ENCODE results near the gene C1R.

Gene C1R

DNA sequence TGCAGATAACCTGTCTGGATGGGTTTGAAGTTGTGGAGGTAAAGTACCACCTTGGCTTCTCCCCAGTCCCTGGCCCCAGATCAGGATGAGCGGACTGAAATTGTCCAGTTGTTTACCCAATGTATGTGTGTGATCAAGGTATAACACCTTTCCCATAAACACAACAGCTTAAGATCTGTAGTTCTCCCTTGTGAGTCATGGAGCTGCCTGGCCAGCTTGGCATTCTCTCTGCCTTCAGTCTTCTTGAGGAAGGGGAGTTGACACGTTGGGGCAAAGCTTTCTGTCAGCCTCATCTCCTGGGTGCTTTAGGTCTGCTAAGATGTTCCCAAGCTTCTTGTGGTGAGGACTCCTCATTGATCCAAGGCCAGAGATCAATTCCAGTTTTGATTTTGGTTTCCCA, 25.6 kb downstream of the C1R start (continued):
- TF ChIP-seq, protein P1, sequence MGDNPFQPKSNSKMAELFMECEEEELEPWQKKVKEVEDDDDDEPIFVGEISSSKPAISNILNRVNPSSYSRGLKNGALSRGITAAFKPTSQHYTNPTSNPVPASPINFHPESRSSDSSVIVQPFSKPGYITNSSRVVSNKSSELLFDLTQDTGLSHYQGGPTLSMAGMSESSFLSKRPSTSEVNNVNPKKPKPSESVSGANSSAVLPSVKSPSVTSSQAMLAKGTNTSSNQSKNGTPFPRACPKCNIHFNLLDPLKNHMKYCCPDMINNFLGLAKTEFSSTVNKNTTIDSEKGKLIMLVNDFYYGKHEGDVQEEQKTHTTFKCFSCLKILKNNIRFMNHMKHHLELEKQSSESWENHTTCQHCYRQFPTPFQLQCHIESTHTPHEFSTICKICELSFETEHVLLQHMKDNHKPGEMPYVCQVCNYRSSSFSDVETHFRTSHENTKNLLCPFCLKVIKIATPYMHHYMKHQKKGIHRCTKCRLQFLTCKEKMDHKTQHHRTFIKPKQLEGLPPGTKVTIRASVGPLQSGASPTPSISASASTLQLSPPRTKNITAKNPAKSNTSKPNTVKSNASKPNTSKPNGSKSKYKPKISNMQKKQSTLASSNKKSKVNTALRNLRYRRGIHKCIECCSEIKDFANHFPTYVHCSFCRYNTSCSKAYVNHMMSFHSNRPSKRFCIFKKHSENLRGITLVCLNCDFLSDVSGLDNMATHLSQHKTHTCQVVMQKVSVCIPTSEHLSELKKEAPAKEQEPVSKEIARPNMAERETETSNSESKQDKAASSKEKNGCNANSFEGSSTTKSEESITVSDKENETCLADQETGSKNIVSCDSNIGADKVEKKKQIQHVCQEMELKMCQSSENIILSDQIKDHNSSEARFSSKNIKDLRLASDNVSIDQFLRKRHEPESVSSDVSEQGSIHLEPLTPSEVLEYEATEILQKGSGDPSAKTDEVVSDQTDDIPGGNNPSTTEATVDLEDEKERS (tag by site-specific recombination; IDR thresholded peaks at IDR 0.05): no peak
- TF ChIP-seq ZNF529 (tag by site-specific recombination; IDR thresholded peaks at IDR 0.05; ENCODE audit: insufficient replicate concordance): no peak
- TF ChIP-seq, protein P2, sequence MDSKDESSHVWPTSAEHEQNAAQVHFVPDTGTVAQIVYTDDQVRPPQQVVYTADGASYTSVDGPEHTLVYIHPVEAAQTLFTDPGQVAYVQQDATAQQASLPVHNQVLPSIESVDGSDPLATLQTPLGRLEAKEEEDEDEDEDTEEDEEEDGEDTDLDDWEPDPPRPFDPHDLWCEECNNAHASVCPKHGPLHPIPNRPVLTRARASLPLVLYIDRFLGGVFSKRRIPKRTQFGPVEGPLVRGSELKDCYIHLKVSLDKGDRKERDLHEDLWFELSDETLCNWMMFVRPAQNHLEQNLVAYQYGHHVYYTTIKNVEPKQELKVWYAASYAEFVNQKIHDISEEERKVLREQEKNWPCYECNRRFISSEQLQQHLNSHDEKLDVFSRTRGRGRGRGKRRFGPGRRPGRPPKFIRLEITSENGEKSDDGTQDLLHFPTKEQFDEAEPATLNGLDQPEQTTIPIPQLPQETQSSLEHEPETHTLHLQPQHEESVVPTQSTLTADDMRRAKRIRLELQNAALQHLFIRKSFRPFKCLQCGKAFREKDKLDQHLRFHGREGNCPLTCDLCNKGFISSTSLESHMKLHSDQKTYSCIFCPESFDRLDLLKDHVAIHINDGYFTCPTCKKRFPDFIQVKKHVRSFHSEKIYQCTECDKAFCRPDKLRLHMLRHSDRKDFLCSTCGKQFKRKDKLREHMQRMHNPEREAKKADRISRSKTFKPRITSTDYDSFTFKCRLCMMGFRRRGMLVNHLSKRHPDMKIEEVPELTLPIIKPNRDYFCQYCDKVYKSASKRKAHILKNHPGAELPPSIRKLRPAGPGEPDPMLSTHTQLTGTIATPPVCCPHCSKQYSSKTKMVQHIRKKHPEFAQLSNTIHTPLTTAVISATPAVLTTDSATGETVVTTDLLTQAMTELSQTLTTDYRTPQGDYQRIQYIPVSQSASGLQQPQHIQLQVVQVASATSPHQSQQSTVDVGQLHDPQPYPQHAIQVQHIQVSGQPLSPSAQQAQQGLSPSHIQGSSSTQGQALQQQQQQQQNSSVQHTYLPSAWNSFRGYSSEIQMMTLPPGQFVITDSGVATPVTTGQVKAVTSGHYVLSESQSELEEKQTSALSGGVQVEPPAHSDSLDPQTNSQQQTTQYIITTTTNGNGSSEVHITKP (tag by site-specific recombination; IDR thresholded peaks at IDR 0.05): no peak
- TF ChIP-seq ZNF16 (tag by site-specific recombination; IDR thresholded peaks at IDR 0.05; ENCODE audit: low read depth): no peak
- TF ChIP-seq ZNF211 (tag by site-specific recombination; IDR thresholded peaks at IDR 0.05; ENCODE audit: low read depth): no peak
- TF ChIP-seq, protein P3, sequence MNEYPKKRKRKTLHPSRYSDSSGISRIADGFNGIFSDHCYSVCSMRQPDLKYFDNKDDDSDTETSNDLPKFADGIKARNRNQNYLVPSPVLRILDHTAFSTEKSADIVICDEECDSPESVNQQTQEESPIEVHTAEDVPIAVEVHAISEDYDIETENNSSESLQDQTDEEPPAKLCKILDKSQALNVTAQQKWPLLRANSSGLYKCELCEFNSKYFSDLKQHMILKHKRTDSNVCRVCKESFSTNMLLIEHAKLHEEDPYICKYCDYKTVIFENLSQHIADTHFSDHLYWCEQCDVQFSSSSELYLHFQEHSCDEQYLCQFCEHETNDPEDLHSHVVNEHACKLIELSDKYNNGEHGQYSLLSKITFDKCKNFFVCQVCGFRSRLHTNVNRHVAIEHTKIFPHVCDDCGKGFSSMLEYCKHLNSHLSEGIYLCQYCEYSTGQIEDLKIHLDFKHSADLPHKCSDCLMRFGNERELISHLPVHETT (tag by site-specific recombination; IDR thresholded peaks at IDR 0.05): no peak
- no peak for TF ChIP-seq KLF10 (tag by site-specific recombination; IDR thresholded peaks at IDR 0.05)
- no peak for TF ChIP-seq ZNF133 (tag by site-specific recombination; IDR thresholded peaks at IDR 0.05)
- TF ChIP-seq ZNF324 (tag by site-specific recombination; IDR thresholded peaks at IDR 0.05): no peak
- TF ChIP-seq, protein P4, sequence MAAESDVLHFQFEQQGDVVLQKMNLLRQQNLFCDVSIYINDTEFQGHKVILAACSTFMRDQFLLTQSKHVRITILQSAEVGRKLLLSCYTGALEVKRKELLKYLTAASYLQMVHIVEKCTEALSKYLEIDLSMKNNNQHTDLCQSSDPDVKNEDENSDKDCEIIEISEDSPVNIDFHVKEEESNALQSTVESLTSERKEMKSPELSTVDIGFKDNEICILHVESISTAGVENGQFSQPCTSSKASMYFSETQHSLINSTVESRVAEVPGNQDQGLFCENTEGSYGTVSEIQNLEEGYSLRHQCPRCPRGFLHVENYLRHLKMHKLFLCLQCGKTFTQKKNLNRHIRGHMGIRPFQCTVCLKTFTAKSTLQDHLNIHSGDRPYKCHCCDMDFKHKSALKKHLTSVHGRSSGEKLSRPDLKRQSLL (tag by site-specific recombination; IDR thresholded peaks at IDR 0.05): no peak
- TF ChIP-seq, protein P5, sequence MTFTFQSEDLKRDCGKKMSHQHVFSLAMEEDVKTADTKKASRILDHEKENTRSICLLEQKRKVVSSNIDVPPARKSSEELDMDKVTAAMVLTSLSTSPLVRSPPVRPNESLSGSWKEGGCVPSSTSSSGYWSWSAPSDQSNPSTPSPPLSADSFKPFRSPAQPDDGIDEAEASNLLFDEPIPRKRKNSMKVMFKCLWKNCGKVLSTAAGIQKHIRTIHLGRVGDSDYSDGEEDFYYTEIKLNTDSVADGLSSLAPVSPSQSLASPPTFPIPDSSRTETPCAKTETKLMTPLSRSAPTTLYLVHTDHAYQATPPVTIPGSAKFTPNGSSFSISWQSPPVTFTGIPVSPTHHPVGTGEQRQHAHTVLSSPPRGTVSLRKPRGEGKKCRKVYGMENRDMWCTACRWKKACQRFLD (tag by site-specific recombination; IDR thresholded peaks at IDR 0.05): no peak
- no peak for TF ChIP-seq ZNF19 (tag by site-specific recombination; IDR thresholded peaks at IDR 0.05; ENCODE audit: low read depth)

DNA sequence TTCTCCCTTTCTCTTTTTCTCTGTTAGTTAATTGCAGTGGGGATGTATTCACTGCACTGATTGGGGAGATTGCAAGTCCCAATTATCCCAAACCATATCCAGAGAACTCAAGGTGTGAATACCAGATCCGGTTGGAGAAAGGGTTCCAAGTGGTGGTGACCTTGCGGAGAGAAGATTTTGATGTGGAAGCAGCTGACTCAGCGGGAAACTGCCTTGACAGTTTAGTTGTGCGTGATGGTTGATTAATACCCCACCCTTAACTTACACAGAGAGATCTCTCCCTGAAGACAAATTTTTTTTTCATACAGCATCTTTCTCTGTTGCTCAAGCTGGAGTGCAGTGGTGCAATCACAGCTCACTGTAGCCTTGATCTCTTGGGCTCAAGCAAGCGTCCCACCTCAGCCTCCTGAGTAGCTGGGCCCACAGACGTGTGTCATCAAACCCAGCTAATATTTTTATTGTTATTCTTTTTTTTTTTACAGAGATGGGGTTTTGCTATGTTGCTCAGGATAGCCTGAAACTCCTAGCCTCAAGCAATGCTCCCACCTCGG, 27.1 kb downstream of the C1R start:
- Histone ChIP-seq H3K4me3 (ENCODE audit: low read depth, low read length) (no peak overlapping the region), H3K36me3 (ENCODE audit: control insufficient read depth in 2 of 2, insufficient read depth in 1 of 2, low read length in 2 of 2) (no peaks in the 10 kb centered on the region), H3K27ac (ENCODE audit: extremely low read depth, low read depth, low read length) (no peak overlapping the region), H3K9me3 (ENCODE audit: control insufficient read depth, insufficient read depth, low read depth, low read length) (no peaks in the 10 kb centered on the region), H3K4me1 (ENCODE audit: control insufficient read depth, insufficient read depth, low read length) (no peaks in the 10 kb centered on the region)
- TF ChIP-seq, protein P6, sequence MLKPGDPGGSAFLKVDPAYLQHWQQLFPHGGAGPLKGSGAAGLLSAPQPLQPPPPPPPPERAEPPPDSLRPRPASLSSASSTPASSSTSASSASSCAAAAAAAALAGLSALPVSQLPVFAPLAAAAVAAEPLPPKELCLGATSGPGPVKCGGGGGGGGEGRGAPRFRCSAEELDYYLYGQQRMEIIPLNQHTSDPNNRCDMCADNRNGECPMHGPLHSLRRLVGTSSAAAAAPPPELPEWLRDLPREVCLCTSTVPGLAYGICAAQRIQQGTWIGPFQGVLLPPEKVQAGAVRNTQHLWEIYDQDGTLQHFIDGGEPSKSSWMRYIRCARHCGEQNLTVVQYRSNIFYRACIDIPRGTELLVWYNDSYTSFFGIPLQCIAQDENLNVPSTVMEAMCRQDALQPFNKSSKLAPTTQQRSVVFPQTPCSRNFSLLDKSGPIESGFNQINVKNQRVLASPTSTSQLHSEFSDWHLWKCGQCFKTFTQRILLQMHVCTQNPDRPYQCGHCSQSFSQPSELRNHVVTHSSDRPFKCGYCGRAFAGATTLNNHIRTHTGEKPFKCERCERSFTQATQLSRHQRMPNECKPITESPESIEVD (tag by site-specific recombination; IDR thresholded peaks at IDR 0.05): no peak
- TF ChIP-seq TRIM28 (IDR thresholded peaks at IDR 0.05; ENCODE audit: borderline replicate concordance, low read length) (no peak), ZNF701 (tag by site-specific recombination; IDR thresholded peaks at IDR 0.05) (no peak), ZNF221 (tag by site-specific recombination; IDR thresholded peaks at IDR 0.05; ENCODE audit: borderline replicate concordance) (no peak)
- ChIA-PET CTCF (interaction anchor here (0.7 kb wide), 1 partner anchor 104 kb away, joined by 3 read pairs; no protein-coding TSS in a partner anchor), POLR2A (no interaction called here)
